Activated CD4-positive, alpha-beta T cell treated with anti-CD3 and anti-CD28 coated beads, Interleukin-2, Interleukin-4, amounts not matched to agents 100 ng/mL and 50 ng/mL, durations not matched to agents 16 hours and 8 hours (primary cell): ENCODE measurements around the gene ZNF660.
"Not testable (repeated sequence)": the region's sequence is repeated elsewhere in the genome, so short reads cannot be mapped to it uniquely, and the experiment has no call there.

Experiments used
- DNase-seq: peaks from one replicate; pipeline ENCODE4 v3.0.0-alpha.2; 2020; ENCODE audit warnings: low spot score

Gene ZNF660

GRCh38 chr3:44584646-44585501 lies at the start of gene ZNF660:
Gene ZNF660 (plus strand): TSS chr3:44584964. CDS start chr3:44594194, 9,230 bp downstream.
- DNase-seq = no peak

DNA sequence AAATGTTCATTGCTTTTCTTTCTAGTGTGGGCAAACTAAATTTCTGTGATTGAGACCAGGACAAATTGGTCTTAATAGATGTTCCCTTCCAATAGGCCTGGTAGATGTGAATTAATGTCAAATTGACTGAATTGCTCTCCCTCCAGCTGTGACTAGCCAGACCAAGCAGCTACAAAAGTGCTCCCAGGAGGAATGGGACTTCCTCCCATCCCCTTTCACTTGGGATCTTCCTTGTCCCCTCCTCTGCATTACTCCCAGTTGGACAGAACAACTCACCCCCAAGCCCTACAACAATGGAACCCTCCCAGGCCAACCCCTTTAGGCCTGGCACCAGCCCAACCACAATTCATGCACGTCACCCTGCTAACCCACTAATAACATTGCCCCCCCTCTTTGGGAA lies 49.4 kb upstream of the ZNF660 start:
- DNase-seq = no peak

DNA sequence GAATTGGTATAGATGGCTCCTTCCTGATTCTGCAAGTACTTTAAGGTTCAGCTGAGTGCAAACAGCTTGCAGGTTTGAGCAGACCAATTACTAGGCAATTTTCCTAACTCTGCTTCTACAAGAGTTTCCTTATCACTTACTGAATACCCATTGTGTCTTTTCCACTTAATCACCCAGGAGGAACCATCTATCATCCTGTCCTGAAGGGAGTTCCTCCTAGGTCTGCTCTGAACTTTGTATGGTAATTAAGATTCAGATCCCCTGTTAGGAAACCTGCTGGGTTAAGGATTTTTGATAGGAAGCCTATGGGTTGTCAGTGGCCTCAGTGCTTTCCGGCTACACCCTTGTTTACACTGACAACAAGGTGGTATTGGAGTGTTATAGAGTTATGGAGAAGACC lies 40.0 kb upstream of the ZNF660 start:
- not testable (repeated sequence) for DNase-seq

DNA sequence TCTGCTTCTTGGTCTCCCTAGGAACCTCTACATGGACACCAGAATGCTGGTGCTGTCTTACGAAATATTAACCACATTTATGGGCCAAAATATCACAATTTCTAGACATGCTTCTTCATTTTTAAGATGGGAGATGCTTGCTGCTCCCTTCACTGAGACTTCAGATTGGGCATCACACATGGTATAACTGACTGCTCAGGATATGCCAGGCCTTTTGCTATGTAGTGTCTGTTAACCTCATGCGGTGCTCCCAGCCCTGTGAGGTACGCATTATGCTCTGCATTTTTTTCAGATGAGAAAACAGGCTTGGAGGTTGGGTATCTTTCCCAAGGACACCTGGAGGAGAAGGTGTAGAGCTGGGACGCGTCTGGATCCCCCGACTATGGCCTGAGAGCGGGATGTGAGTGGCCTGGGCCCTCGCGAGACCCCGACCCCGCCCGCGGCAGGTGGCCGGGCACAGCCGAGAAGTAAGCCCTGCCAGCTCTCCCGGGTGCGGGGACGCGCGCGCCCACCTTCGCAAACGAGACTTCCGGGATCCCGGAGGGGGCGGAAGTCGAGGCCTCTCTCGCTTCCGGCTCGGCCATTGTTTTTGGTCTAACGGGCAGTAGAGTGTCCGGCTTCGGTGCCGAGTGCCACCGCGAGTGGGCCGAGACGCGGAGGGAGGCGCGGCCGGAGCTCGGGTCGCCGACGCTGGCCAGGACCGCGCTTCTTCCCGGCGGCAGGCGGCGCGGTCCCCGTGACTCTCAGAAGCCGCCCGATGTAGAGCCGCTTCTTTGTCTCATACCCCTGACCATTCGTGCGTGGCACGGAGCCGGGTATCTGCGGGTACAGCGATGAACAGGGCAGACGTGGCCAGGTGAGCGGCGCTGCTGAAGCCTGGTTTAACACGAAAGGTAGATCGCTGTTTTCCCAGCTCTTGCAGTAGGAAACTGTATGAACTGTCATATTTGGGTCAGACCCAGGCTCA lies 29.9 kb upstream of the ZNF660 start, which contains the start of gene ZKSCAN7:
ZKSCAN7 (plus strand) TSS at position 568 of the 967 bp plus-strand sequence. CDS start 1,855 bp downstream, outside the sequence.
- peak; percentile 30 for DNase-seq

- no peak for DNase-seq
These were observed 29.0 kb upstream of the ZNF660 start for GRCh38 chr3:44555723-44556122.

- no peak for DNase-seq
These were observed 27.7 kb upstream of the ZNF660 start for GRCh38 chr3:44557074-44557473.

- DNase-seq = no peak
These were observed 23.7 kb upstream of the ZNF660 start for GRCh38 chr3:44561076-44561475.

DNA sequence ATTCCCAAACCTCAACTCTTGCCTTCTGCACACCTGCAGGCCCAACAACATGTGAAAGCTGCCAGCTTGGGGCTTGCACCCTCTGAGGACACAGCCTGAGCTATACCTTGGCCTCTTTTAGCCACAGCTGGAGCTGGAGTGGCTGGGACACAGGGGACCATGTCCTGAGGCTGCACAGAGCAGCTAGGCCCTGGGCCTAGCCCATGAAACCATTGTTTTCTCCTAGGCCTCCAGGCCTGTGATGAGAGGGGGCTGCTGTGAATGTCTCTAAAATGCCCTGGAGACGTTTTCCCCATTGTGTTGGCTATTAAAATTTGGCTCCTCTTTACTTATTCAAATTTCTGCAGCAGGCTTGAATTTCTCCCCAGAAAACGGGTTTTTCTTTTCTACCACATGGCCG lies 22.6 kb upstream of the ZNF660 start:
- DNase-seq = no peak

DNA sequence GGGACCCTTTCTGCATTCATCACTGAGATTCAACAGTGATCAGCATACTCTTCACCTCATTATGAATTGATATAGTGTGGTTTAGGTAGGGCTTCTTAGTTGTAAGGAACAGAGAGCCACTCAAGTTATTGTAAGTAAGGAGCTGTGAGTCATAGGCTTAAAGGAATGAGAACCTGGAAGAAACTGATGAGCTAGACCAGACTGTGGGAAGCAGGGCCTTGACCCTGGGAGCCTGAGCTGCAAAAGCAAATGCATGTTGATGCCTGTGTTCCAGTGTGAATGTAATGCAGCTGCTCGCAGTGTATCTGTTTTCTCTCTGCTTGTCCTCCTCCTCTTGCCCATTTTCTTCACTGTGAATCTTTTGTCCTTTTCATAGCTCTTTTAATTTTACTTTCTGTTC lies 16.2 kb upstream of the ZNF660 start:
- DNase-seq = no peak

DNA sequence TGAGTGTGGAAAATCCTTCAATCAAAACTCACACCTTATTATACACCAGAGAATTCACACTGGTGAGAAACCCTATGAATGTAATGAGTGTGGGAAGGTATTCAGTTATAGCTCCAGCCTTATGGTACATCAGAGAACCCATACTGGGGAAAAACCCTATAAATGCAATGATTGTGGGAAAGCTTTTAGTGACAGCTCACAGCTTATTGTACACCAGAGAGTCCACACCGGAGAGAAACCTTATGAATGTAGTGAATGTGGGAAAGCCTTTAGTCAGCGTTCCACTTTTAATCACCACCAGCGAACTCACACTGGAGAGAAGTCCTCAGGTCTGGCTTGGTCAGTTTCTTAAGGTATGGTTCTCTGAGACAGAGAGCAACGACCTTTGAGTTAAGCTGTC lies 13.7 kb upstream of the ZNF660 start:
- no peak for DNase-seq

DNA sequence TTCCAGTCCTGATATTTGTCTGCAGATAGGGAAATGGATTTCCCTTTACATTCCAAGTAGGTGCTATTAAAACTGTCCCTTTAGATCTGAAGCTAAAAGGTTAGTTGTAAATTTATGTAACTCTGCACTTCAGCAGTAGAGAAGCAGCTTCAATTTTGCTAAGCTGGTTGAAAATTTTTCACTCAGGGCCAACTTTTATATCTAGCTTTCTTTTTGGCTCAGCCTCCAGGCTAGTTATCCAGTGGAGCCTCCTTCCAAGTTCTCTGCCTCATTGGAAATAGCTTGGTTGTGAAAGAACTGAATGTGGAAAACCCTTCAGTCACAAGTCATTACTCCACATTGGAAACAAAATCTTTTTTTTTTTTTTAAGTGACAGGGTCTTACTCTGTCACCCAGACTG lies 8.2 kb upstream of the ZNF660 start:
- no peak for DNase-seq

- DNase-seq = not testable (repeated sequence)
These were observed 7.3 kb upstream of the ZNF660 start for GRCh38 chr3:44577354-44577952.

GRCh38 chr3:44578316-44578715 lies 6.4 kb upstream of the ZNF660 start:
- not testable (repeated sequence) for DNase-seq

DNA sequence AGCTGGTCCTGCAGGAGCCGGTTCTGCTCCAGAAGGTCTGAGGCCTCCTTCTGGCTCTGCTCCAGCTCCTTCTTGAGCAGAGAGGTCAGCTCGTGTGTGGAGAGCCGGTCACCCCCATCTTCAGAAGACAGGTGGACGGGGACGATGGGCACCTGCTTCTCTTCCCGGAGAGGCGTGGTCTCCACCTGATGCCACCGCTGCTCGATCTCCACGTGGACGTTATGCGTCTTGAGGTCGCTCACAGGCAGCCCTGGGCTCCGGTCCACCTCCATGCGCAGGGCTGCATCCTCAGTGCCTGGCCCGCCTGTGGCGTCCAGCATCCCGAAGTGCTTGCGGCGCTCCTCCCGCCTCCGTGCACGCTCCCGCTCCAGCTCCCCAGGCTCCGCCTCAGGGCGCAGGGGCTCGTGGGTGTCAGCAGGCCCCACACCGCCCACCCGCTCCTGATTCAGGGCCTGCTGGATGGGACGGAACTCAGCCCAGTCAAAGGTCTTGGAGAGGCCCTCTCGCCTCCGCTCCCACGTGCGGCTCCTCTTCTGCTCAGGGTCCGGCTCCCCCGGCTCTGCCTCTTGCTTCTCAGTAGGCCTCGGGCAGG lies 5.7 kb upstream of the ZNF660 start:
- DNase-seq = not testable (repeated sequence)

DNA sequence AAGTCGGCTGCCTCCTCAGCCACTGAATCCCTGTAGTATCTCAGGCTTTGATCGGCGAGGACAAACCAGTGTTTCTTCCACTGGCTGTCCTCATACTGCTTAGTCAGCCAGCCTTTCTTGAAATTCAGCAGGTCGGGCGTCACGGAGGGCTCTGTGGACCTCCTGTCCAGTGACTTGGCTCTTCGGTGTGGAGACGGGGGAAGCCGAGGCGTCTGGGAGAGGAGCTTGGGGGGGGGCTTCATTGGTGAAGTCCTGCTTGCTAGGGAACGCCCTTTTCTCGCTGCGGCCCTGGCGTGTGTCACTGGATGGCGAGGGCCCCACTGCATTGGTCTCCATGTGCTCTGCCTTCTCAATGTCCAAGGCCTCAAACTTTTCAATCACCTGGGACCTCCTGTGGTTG lies 5.0 kb upstream of the ZNF660 start:
- not testable (repeated sequence) for DNase-seq

- not testable (repeated sequence) for DNase-seq
These were observed 3.8 kb upstream of the ZNF660 start for GRCh38 chr3:44580971-44581370.

- DNase-seq = no peak
These were observed 11.9 kb downstream of the ZNF660 start for GRCh38 chr3:44596621-44597020.

- no peak for DNase-seq
These were observed 17.0 kb downstream of the ZNF660 start for GRCh38 chr3:44601749-44602148.

DNA sequence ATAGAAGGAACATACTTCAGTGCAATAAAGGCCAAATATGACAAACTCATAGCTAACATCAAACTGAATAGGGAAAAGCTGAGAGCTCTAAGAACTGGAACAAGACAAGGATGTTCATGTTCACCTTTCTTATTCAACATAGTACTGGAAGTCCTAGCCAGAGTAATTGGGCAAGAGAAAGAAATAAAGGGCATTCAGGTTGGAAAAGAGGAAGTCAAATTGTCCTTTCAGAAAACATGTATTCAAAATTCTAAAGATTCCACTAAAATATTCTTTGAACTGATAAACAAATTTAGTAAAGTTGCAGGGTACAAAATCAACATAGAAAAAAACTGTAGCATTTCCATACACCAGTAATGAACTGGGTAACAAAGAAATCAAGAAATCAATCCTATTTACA lies 27.9 kb downstream of the ZNF660 start:
- no peak for DNase-seq

DNA sequence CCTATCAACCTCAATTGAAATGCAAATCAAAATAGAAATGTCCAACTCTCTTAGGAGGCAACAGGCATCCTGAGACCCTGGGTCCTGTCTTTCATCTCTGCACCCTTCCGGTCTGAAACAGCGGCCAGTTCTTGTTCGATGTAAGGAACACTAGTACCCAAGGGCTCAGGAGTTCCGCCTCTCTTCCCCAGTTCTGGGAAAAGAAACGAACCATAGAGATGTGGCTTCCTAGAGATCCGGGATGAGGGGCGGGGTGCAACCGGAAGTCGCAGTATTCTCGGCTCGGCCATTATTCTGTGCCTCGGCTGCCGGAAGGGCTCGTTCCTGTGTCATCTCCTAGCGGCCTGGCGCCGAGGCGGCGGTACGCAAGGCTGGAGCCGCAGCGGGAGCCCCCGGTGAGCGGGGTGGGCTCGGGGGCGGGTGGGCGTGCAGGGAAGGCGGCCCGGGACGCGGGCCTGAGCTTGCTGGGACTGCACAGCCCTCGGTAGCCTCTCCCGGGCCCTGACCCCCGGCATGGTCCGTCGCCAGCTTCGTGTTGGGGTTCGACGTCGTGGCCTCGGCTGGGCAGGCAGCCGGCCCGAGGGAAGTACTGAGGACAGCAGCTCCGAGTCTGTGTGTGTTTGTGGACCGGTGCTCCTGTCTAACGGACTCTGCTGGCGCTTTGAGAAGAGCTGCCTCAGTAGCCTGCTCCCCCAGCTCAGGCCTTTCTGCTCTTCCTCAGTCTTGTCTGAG lies 40.2 kb downstream of the ZNF660 start, which contains the start of gene ZNF197:
ZNF197 (plus strand) TSS at position 288 of the 732 bp plus-strand sequence. CDS start 4,119 bp downstream, outside the sequence.
- peak; percentile 66 for DNase-seq

DNA sequence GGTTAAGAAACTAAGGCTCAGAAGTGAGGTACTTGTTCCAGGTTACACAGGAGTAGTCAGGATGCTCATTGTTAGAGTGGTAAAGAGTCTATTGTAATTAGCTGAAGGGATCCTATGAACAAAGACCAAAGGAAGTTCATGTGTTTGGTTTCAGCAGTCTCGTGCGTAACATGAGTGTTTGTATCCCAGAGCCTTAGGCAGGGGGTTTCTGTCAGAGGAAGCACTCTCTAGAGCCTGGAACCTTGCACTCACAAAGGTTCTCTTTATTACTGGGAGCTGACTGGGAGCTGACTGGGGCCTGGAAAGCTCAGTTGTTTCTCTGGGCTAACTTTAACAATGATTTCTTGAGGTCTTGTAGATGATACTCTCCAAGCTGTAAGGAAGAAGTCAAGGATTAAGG lies 44.0 kb downstream of the ZNF660 start:
- DNase-seq = no peak
